ENCODE measurements around the gene TBRG4. TPM values are rescaled to one million over a fixed set of nuclear protein-coding genes. Genes with fewer than 3 reads are reported as not detected.

TBRG4 gene
- total RNA-seq, 2 experiments from 2014 or later: 197 TPM

DNA sequence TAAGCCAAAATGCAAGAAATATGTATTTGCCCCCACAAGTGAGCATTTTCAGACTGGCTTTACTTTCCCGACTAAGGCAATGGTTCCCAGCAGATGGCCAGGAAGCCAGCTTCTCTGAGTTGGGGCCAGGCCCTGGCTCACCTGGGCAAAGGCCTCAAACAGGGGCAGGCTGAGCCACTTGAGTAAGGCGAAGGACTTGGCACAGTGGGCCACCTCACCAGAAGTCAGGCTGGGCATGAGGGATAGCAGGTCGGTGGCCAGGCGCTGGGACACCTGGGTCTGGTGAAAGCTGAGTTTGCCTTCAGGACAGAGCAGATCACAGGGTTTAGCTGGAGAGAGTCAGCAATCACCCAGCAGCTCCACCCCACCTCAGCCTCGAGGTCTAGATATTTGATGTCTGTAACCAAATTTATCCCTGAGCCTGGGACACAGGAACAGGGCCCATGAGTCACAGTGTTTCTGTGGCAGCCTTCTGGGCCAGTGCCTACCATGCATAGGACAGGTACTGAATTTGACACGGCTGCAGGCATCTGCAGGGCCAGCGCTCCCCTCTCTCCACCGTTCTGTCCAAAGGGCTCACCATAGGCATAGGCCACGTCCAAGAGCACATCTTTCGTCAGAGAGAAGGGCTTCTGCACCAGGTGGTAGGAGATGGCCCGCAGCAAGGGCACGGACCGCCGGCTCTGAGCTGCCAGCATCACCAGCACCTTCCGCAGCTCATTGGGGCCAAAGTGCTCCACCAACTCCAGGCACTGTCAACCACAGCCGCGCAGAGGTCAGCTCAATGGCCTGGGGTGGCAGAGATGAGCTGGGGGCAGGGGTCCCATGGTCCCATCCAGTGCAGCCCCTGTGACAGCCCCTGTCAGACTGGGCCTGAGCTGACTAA is 7.3 kb downstream of the TBRG4 start:
- no peaks in the 10 kb centered on the region for H3K27me3 Mint-ChIP-seq
- H3K36me3 Mint-ChIP-seq (ENCODE audit: low read depth): peaks cover 72% of the 10 kb centered on the region
- no peak overlapping the region for H3K4me3 Mint-ChIP-seq
- TF ChIP-seq, protein P1, sequence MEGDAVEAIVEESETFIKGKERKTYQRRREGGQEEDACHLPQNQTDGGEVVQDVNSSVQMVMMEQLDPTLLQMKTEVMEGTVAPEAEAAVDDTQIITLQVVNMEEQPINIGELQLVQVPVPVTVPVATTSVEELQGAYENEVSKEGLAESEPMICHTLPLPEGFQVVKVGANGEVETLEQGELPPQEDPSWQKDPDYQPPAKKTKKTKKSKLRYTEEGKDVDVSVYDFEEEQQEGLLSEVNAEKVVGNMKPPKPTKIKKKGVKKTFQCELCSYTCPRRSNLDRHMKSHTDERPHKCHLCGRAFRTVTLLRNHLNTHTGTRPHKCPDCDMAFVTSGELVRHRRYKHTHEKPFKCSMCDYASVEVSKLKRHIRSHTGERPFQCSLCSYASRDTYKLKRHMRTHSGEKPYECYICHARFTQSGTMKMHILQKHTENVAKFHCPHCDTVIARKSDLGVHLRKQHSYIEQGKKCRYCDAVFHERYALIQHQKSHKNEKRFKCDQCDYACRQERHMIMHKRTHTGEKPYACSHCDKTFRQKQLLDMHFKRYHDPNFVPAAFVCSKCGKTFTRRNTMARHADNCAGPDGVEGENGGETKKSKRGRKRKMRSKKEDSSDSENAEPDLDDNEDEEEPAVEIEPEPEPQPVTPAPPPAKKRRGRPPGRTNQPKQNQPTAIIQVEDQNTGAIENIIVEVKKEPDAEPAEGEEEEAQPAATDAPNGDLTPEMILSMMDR (IDR thresholded peaks at IDR 0.05): no peak
- H3K27ac Mint-ChIP-seq: no peak overlapping the region
- ChIA-PET POLR2A (interaction anchor here (0.6 to 1.5 kb wide), 11 partner anchors 11 to 147 kb away, joined by 3 to 5 read pairs (median 3); no protein-coding TSS in a partner anchor), CTCF (interaction anchor here (0.6 to 2.2 kb wide), 3 partner anchors 11 to 131 kb away, joined by 3 to 6 read pairs (median 3); no protein-coding TSS in a partner anchor)
- no peaks in the 10 kb centered on the region for H3K9me3 Mint-ChIP-seq
- ATAC-seq (no peak), DNase-seq (no peak)
- intact Hi-C loops (cut with micrococcal nuclease): no loop called here
- H3K4me1 Mint-ChIP-seq (ENCODE audit: low read depth): peaks cover 31% of the 10 kb centered on the region

DNA sequence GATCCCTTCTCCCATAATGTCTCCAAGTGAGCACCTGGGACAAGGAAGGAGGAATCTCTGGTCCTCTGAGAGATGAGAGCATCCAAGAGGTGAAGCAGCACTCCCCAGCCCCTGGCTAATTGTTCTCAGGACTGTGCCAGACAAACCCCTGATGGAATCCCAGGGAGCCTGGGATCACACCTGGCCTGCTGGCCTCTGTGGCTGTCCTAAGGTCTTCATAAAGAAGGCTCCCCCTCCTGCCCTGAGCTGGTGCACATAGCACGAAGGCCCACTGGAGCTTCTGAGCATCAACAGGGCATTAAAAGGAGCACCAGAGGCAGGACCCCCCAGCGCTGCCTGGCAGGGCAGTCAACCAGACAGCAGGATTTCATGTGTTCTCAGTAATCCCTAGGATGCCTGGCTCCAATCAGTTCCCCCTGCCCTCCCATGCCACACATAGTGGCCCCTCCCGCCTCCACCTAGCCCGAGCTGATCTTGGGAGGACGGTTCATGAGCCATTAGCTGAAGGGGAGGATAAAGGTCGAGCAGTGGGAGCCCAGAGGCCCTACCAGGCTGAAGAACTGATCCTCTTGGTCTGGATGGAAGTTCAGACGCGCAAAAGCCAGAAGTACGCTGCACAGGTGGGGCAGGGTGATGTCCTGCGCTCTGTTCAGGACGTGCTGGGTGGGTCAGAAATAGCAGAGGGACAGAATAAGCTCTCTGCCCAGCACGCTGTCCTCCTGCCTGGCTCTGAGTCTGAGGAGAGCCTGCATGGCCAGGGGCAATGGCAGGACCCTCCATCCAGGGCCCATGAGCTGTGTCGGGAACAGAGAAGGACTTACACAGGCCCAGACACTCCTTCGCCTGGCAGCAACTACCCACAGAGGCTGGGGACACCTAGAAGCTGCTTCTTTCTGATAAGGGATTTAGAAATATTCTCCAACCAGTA is 8.4 kb downstream of the TBRG4 start:
- CTCF ChIA-PET: interaction anchor here (2.2 kb wide), 1 partner anchor 129 kb away, joined by 6 read pairs; no protein-coding TSS in a partner anchor
- DNase-seq (no peak), ATAC-seq (no peak)
- H3K27me3 Mint-ChIP-seq: no peaks in the 10 kb centered on the region
- H3K4me3 Mint-ChIP-seq: no peak overlapping the region
- no peaks in the 10 kb centered on the region for H3K9me3 Mint-ChIP-seq
- H3K36me3 Mint-ChIP-seq (ENCODE audit: low read depth): peaks cover 62% of the 10 kb centered on the region
- peak overlapping the region; percentile 16 for H3K27ac Mint-ChIP-seq
- TF ChIP-seq, protein P1 (IDR thresholded peaks at IDR 0.05): no peak
- POLR2A ChIA-PET: interaction anchor here (0.6 to 1.2 kb wide), 4 partner anchors 10 to 146 kb away, joined by 3 to 7 read pairs (median 4); no protein-coding TSS in a partner anchor
- peaks cover 21% of the 10 kb centered on the region for H3K4me1 Mint-ChIP-seq (ENCODE audit: low read depth)
- intact Hi-C loops (cut with micrococcal nuclease): no loop called here

DNA sequence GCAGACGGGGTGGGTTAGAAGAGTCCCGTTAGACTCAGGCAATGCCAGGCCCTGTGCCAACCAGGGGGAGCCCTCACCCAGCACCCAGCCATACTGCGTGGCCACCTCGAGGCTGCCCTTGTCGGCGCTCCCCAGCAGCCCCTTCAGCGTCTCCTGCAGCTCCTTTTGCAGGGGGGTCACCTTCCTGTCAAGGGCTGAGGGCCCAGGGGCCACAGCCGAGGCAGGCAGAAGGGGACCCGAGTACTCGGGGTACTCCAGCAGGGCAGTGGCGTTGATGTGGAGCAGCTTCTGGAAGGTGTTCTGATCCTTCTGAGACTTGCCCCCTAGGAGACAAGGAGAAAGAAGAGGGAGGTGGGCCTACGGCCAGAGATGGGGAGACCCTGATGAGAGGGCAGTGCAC is 9.7 kb downstream of the TBRG4 start:
- CTCF ChIA-PET: no interaction called here
- POLR2A ChIA-PET: interaction anchor here (1.2 kb wide), 1 partner anchor 21 kb away, joined by 3 read pairs; no protein-coding TSS in a partner anchor
- H3K27me3 Mint-ChIP-seq: no peaks in the 10 kb centered on the region
- ATAC-seq (no peak), DNase-seq (no peak)
- no peaks in the 10 kb centered on the region for H3K9me3 Mint-ChIP-seq
- no peak overlapping the region for H3K4me3 Mint-ChIP-seq
- H3K27ac Mint-ChIP-seq: no peak overlapping the region
- peaks cover 10% of the 10 kb centered on the region for H3K4me1 Mint-ChIP-seq (ENCODE audit: low read depth)
- intact Hi-C loops (cut with micrococcal nuclease): no loop called here
- TF ChIP-seq, protein P1 (IDR thresholded peaks at IDR 0.05): no peak
- peaks cover 49% of the 10 kb centered on the region for H3K36me3 Mint-ChIP-seq (ENCODE audit: low read depth)

DNA sequence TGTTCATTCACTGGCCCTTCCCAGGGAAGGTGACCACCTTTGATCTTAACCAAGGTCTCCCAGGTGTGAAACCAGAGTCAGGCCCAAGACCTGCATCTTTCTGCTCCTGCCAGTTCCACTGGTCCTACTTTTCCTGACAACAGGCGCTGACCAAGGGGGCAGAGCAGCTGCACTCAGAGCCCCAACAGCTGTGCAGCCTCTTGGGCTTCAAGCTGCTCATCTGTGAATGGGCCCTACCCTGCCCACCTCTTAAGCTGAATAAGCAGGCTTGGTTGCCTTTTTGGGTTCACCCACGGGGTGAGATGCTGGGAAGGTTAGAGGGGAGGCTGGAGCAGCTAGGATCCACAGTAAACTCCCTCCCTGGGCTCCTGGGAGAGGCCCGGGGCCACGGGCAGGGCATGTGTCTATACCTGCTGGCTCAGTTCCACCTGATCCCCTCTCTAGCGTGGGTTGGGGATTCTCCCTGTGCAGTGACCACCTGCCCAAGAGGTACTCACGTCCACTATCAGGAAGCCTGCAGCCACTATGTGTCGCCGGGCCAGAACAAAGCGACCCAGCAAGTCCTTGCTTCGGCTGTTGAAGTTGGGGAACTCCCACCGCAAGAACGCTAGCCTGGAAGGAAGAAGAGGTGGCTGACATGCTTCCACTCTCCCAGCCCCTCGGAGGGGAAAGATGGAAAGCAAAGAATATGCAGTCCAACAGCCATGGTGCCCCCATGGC is 10.6 kb downstream of the TBRG4 start:
- ChIA-PET POLR2A (interaction anchor here (1.2 to 2.7 kb wide), 3 partner anchors 10 to 97 kb away, joined by 3 to 12 read pairs (median 3); partner anchors contain the start of gene TBRG4), CTCF (interaction anchor here (1.0 kb wide), 1 partner anchor 128 kb away, joined by 3 read pairs; no protein-coding TSS in a partner anchor)
- TF ChIP-seq, protein P1 (IDR thresholded peaks at IDR 0.05): no peak
- H3K4me1 Mint-ChIP-seq (ENCODE audit: low read depth): peaks cover 6% of the 10 kb centered on the region
- H3K27me3 Mint-ChIP-seq: no peaks in the 10 kb centered on the region
- DNase-seq (no peak), ATAC-seq (no peak)
- intact Hi-C loops (cut with micrococcal nuclease): no loop called here
- no peak overlapping the region for H3K4me3 Mint-ChIP-seq
- no peak overlapping the region for H3K27ac Mint-ChIP-seq
- no peaks in the 10 kb centered on the region for H3K9me3 Mint-ChIP-seq
- H3K36me3 Mint-ChIP-seq (ENCODE audit: low read depth): peaks cover 42% of the 10 kb centered on the region

Measured in activated CD8-positive, alpha-beta T cell treated with anti-CD3 and anti-CD28 coated beads for 36 hours (primary cell).